H1 (cell line): Measurements from ENCODE around the gene OSM. TPM values are rescaled to one million over a fixed set of nuclear protein-coding genes. Genes with fewer than 3 reads are reported as not detected.

Experiments
- CTCF ChIA-PET: fragments of 300-600 bp; sonication (Branson Sonifier 250); formaldehyde crosslinking; loops from one replicate; lab custom pipeline; 2021; ENCODE audit not compliant: partially characterized antibody; lab: Charles Lee
- POLR2A ChIA-PET: fragments of 300-600 bp; sonication (Branson Sonifier 250); formaldehyde crosslinking; loops from one replicate; lab custom pipeline; 2021; ENCODE audit warnings: inconsistent platforms; ENCODE audit not compliant: partially characterized antibody; lab: Charles Lee
- DNase-seq, 2 experiments: peaks; one replicate each; pipeline versions ENCODE4 v3.0.0 to v3.0.0-alpha.2; 2010 to 2022; ENCODE audit warnings: low spot score in 2 of 2, low read depth in 1 of 2, mixed read lengths in 1 of 2
- FAIRE-seq: peaks from 2 replicates; lab custom pipeline; 2011; peaks lifted over from hg19 to GRCh38; lab: Jason Lieb, UNC
- H2AFZ ChIP-seq: 2 replicates; pipeline ENCODE4 v1.8.1; 2012; ENCODE audit warnings: low read length, inconsistent platforms
- H2AK5ac ChIP-seq: 2 replicates; pipeline ENCODE4 v1.6.1; 2013; ENCODE audit warnings: low read depth, low read length
- H2BK120ac ChIP-seq: replicated peaks from 2 replicates; pipeline ENCODE3; 2013; ENCODE audit warnings: low read depth, low read length, inconsistent platforms
- H2BK12ac ChIP-seq: 2 replicates; pipeline ENCODE4 v1.6.1; 2013; ENCODE audit warnings: low read depth, low read length
- H2BK15ac ChIP-seq: 2 replicates; pipeline ENCODE4 v1.6.1; 2013; ENCODE audit warnings: low read length
- H2BK20ac ChIP-seq: 2 replicates; pipeline ENCODE4 v1.6.1; 2013; ENCODE audit warnings: low read length
- H2BK5ac ChIP-seq: 2 replicates; pipeline ENCODE4 v1.6.1; 2013; ENCODE audit warnings: low read depth, low read length
- H3K14ac ChIP-seq: 2 replicates; pipeline ENCODE4 v1.6.1; 2013; ENCODE audit warnings: inconsistent platforms; ENCODE audit not compliant: insufficient read length
- H3K18ac ChIP-seq: 2 replicates; pipeline ENCODE4 v1.6.1; 2013; ENCODE audit warnings: low read length; ENCODE audit errors: extremely low read depth
- H3K23ac ChIP-seq: 2 replicates; pipeline ENCODE4 v1.6.1; 2013; ENCODE audit warnings: inconsistent platforms; ENCODE audit not compliant: insufficient read length
- H3K23me2 ChIP-seq: 2 replicates; pipeline ENCODE4 v1.6.1; 2013; ENCODE audit warnings: low read depth, low read length
- H3K27ac ChIP-seq: 2 replicates; pipeline ENCODE4 v1.6.1; 2011; ENCODE audit warnings: low read depth, low read length, inconsistent platforms
- H3K27me3 ChIP-seq, 4 experiments: replicated peaks in 1 of 4; 1 replicate in 1 of 4; 2 replicates in 3 of 4; pipeline versions ENCODE4 v1.6.1 to v1.8.1; 2011 to 2013; ENCODE audit warnings: low read length in 3 of 4, mild to moderate bottlenecking in 3 of 4, inconsistent platforms in 2 of 4, mixed read lengths in 2 of 4, moderate library complexity in 1 of 4; ENCODE audit not compliant: control insufficient read depth in 3 of 4, insufficient read depth in 3 of 4; ENCODE audit errors: extremely low read depth in 1 of 4
- H3K36me3 ChIP-seq, 4 experiments: 2 replicates each; pipeline versions ENCODE4 v1.6.1 to v1.8.1; 2011 to 2013; ENCODE audit warnings: mild to moderate bottlenecking in 4 of 4, low read length in 3 of 4, moderate library complexity in 2 of 4, control low read depth in 1 of 4, inconsistent platforms in 1 of 4; ENCODE audit not compliant: insufficient read depth in 4 of 4, control insufficient read depth in 2 of 4
- H3K4ac ChIP-seq: replicated peaks from 2 replicates; pipeline ENCODE3; 2013; ENCODE audit warnings: low read length, low read depth, mixed read lengths, inconsistent platforms; ENCODE audit not compliant: insufficient read length
- H3K4me1 ChIP-seq, 4 experiments: replicated peaks in 1 of 4; 1 replicate in 1 of 4; 2 replicates in 3 of 4; pipeline versions ENCODE4 v1.6.1 to v1.8.1; 2011 to 2013; ENCODE audit warnings: low read length in 3 of 4, inconsistent platforms in 2 of 4, mixed read lengths in 1 of 4; ENCODE audit not compliant: insufficient read depth in 4 of 4, control insufficient read depth in 3 of 4
- H3K4me2 ChIP-seq, 2 experiments: 2 replicates each; pipeline versions ENCODE4 v1.6.1 to v1.8.1; 2011 to 2013; ENCODE audit warnings: low read depth in 2 of 2, low read length in 2 of 2, control low read depth in 1 of 2, inconsistent platforms in 1 of 2, mild to moderate bottlenecking in 1 of 2; ENCODE audit not compliant: insufficient read depth in 1 of 2
- H3K4me3 ChIP-seq, 4 experiments: fragments of 200-600, 300-600 bp in 1 of 4; sonication (generic), shearing (Covaris generic), sonication (Bioruptor Twin) in 1 of 4; 2 replicates each; pipeline versions ENCODE4 v1.5.1 to v1.8.1; 2011 to 2016; ENCODE audit warnings: low read length in 4 of 4, low read depth in 3 of 4, control low read depth in 2 of 4, inconsistent platforms in 2 of 4, mild to moderate bottlenecking in 2 of 4, mixed read lengths in 1 of 4, moderate library complexity in 1 of 4; ENCODE audit not compliant: insufficient read depth in 2 of 4; ENCODE audit errors: extremely low read depth in 1 of 4
- H3K56ac ChIP-seq: replicated peaks from 2 replicates; pipeline ENCODE3; 2013; ENCODE audit warnings: low read depth, mild to moderate bottlenecking, mixed read lengths, low read length, inconsistent platforms; ENCODE audit not compliant: insufficient read length
- H3K79me1 ChIP-seq: 2 replicates; pipeline ENCODE4 v1.6.1; 2013; ENCODE audit warnings: low read depth, low read length, control low read depth
- H3K79me2 ChIP-seq, 2 experiments: 2 replicates each; pipeline versions ENCODE4 v1.6.1 to v1.8.1; 2012 to 2013; ENCODE audit warnings: low read length in 2 of 2, mild to moderate bottlenecking in 2 of 2, inconsistent platforms in 1 of 2; ENCODE audit not compliant: insufficient read depth in 2 of 2, control insufficient read depth in 1 of 2
- H3K9ac ChIP-seq, 4 experiments: replicated peaks in 1 of 4; 1 replicate in 1 of 4; 2 replicates in 3 of 4; pipeline versions ENCODE4 v1.6.1 to v1.8.1; 2011 to 2013; ENCODE audit warnings: low read depth in 3 of 4, low read length in 3 of 4, control low read depth in 2 of 4, mild to moderate bottlenecking in 2 of 4, moderate library complexity in 2 of 4, inconsistent platforms in 1 of 4; ENCODE audit errors: extremely low read depth in 1 of 4
- H3K9me3 ChIP-seq, 2 experiments: 2 replicates each; pipeline versions ENCODE4 v1.6.1 to v1.8.1; 2012 to 2013; ENCODE audit warnings: mild to moderate bottlenecking in 2 of 2, moderate library complexity in 2 of 2, control low read depth in 1 of 2, inconsistent platforms in 1 of 2, low read depth in 1 of 2, low read length in 1 of 2, mixed read lengths in 1 of 2; ENCODE audit not compliant: insufficient read depth in 2 of 2
- H4K20me1 ChIP-seq, 2 experiments: replicated peaks in 1 of 2; 2 replicates each; pipeline versions ENCODE3 to v1.8.1; 2011 to 2013; ENCODE audit warnings: inconsistent platforms in 2 of 2, low read length in 2 of 2, mild to moderate bottlenecking in 1 of 2; ENCODE audit not compliant: insufficient read depth in 2 of 2, control insufficient read depth in 1 of 2
- H4K5ac ChIP-seq: 2 replicates; pipeline ENCODE4 v1.6.1; 2013; ENCODE audit warnings: low read length, low read depth, mixed read lengths, inconsistent platforms; ENCODE audit not compliant: insufficient read length
- H4K8ac ChIP-seq: 2 replicates; pipeline ENCODE4 v1.8.0; 2013; ENCODE audit warnings: mild to moderate bottlenecking, moderate library complexity, low read length, inconsistent platforms; ENCODE audit not compliant: insufficient read depth; ENCODE audit errors: extremely low read depth
- H4K91ac ChIP-seq: replicated peaks from 2 replicates; pipeline ENCODE3; 2013; ENCODE audit warnings: low read length, mixed read lengths, inconsistent platforms; ENCODE audit not compliant: insufficient read length
- ASH2L ChIP-seq: fragments of 200-600, 300-600 bp; sonication (generic); IDR thresholded peaks from one replicate; pipeline ENCODE4 v1.7.1; 2017; ENCODE audit warnings: low read length
- BRCA1 ChIP-seq: IDR thresholded peaks from 2 replicates; pipeline ENCODE4 v1.6.1; 2012; ENCODE audit warnings: low read depth, low read length, improper control_type of control experiment
- CTBP2 ChIP-seq: IDR thresholded peaks from 2 replicates; pipeline ENCODE4 v1.7.0; 2011; ENCODE audit warnings: borderline replicate concordance, mild to moderate bottlenecking, moderate library complexity, mixed read lengths, low read length; ENCODE audit not compliant: insufficient read depth, insufficient read length
- E2F6 ChIP-seq: IDR thresholded peaks from 2 replicates; pipeline ENCODE4 v1.6.1; 2012; ENCODE audit warnings: inconsistent platforms
- NRF1 ChIP-seq: IDR thresholded peaks from 2 replicates; pipeline ENCODE4 v1.6.1; 2011; ENCODE audit warnings: mild to moderate bottlenecking, low read depth, low read length, improper control_type of control experiment
- WGBS, 2 experiments: shearing (Covaris generic) in 1 of 2; methylation state at CpG; one replicate each; pipeline versions ENCODE4 v1.1.6 to v1.1.7; 2013 to 2015; ENCODE audit warnings: low lambda C conversion rate in 2 of 2, mixed read lengths in 2 of 2, inconsistent platforms in 1 of 2, low coverage in 1 of 2, missing lambda C conversion rate in 1 of 2; ENCODE audit not compliant: insufficient replicate concordance in 2 of 2, insufficient coverage in 1 of 2, insufficient read length in 1 of 2; ENCODE audit errors: extremely low coverage in 1 of 2, missing lambda C conversion rate in 1 of 2; 5-methylcytosine and 5-hydroxymethylcytosine counted together
- polyA plus RNA-seq, 7 experiments: library from polyadenylated mRNA; depleted of rRNA in 3 of 7; stranded (reverse) in 5 of 7; unstranded in 2 of 7; fragments of >200 nt in 5 of 7; fragments of 200-250 nt in 2 of 7; gene quantifications; 1 replicate in 5 of 7; 2 replicates in 1 of 7; 4 replicates in 1 of 7; pipeline versions ENCODE4 v1.2.1 to v1.2.3, GENCODE V29; 2011 to 2013; ENCODE audit warnings: missing spikeins in 2 of 7, mixed read lengths in 2 of 7
- total RNA-seq: library from RNA; stranded (reverse); fragmentation: NEBNext Ultra II Directional; extraction: Animal tissue kit (Norgen Biotek cat#: 25700); gene quantifications from 2 replicates; pipeline ENCODE4 v1.2.1, GENCODE V29; 2021

Gene OSM
- total and polyA plus RNA-seq, 2 of the 8 experiments (the other 6 are each of a cell fraction or from before 2014, with no cell fraction given): not detected

DNA sequence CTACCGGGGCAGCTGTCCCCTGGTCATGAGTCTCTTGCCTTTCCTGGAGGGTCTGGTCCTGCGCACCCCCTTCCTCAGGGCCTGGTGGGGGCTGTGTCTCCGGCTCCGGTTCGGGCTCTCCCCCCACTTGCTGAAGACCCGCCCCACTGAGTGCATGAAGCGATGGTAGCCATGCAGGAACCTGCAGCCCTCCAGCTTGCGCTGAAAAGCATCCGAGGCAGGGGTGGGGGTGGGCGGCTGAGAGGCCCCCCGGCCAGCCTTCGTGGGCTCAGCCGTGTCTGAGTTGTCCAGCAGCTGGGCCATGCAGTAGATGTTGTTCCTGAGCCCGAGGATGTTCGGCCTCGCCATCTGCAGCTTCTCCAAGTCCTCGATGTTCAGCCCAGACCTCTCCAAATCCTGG is 2.8 kb downstream of the OSM start:
- H3K18ac ChIP-seq: no peak overlapping the region
- no peaks in the 10 kb centered on the region for H4K20me1 ChIP-seq
- no peak for TF ChIP-seq E2F6
- no peak for TF ChIP-seq NRF1
- no peak for TF ChIP-seq ASH2L
- TF ChIP-seq CTBP2: no peak
- no peak for TF ChIP-seq BRCA1
- H3K27me3 ChIP-seq: no peaks in the 10 kb centered on the region; a peak in 2 of 7 replicates
- no peak overlapping the region for H3K56ac ChIP-seq
- no peaks in the 10 kb centered on the region for H3K9me3 ChIP-seq
- FAIRE-seq (no peak), DNase-seq (no peak)
- H3K79me2 ChIP-seq: no peaks in the 10 kb centered on the region
- H3K9ac ChIP-seq: no peak overlapping the region
- no peaks in the 10 kb centered on the region for H3K36me3 ChIP-seq
- no peak overlapping the region for H2BK20ac ChIP-seq
- no peak overlapping the region for H2AK5ac ChIP-seq
- 91% methylated on average over 17 of the region's 17 CpGs; no CpG with 5 or more reads in 1 of the 2 experiments for WGBS, 2 experiments
- no peak overlapping the region for H4K5ac ChIP-seq
- no peaks in the 10 kb centered on the region for H3K79me1 ChIP-seq
- H2BK12ac ChIP-seq: peak overlapping the region; percentile 50; the same call in 1 of the 2 replicates
- no peak overlapping the region for H3K27ac ChIP-seq
- no peak overlapping the region for H3K4me3 ChIP-seq
- no peak overlapping the region for H3K23ac ChIP-seq
- POLR2A ChIA-PET: interaction anchor here (1.1 to 1.4 kb wide), 2 partner anchors 16 to 93 kb away, joined by 3 to 5 read pairs; partner anchors contain the start of genes CCDC157 and SF3A1
- no peak overlapping the region for H2AFZ ChIP-seq
- H2BK15ac ChIP-seq: no peak overlapping the region
- no peak overlapping the region for H2BK120ac ChIP-seq
- peaks cover 0 to 2% (median under 1%) of the 10 kb centered on the region in 4 experiments; a peak in 2 of 7 replicates for H3K4me1 ChIP-seq
- no peaks in the 10 kb centered on the region for H3K23me2 ChIP-seq
- no peak overlapping the region for H4K91ac ChIP-seq
- H4K8ac ChIP-seq: peak overlapping the region; percentile 39; the same call in 1 of the 2 replicates
- H3K14ac ChIP-seq: no peak overlapping the region
- H3K4me2 ChIP-seq: no peak overlapping the region
- no peak overlapping the region for H2BK5ac ChIP-seq
- no peak overlapping the region for H3K4ac ChIP-seq
- CTCF ChIA-PET: interaction anchor here (0.8 to 2.4 kb wide), 23 partner anchors 11 to 238 kb away, joined by 3 to 14 read pairs (median 4); partner anchors contain the start of gene RNF215
